GM06990 (cell line): ENCODE data around the gene LIMA1.

Source experiments
- DNase-seq: peaks from one replicate; pipeline ENCODE4 v3.0.0-alpha.2; 2011; ENCODE audit not compliant: insufficient read length; ENCODE audit errors: extremely low read depth
- H3K27me3 ChIP-seq: replicated peaks from 2 replicates; pipeline ENCODE4 v1.6.0; 2011; ENCODE audit warnings: low read length; ENCODE audit not compliant: control insufficient read depth, insufficient read depth
- H3K36me3 ChIP-seq: 2 replicates; pipeline ENCODE4 v1.5.1; 2011; ENCODE audit warnings: low read length; ENCODE audit not compliant: control insufficient read depth, insufficient read depth
- H3K4me3 ChIP-seq: replicated peaks from 2 replicates; pipeline ENCODE4 v1.5.1; 2011; ENCODE audit warnings: low read depth, mild to moderate bottlenecking, control low read depth, low read length
- CTCF ChIP-seq: IDR thresholded peaks from 2 replicates; pipeline ENCODE4 v1.5.1; 2011; ENCODE audit warnings: low read length, control low read depth, mild to moderate bottlenecking, inconsistent platforms; ENCODE audit not compliant: insufficient read depth, poor library complexity, severe bottlenecking

Gene LIMA1

GRCh38 chr12:50240096-50240791 lies 43.1 kb downstream of the LIMA1 start:
- Histone ChIP-seq H3K4me3 (no peak overlapping the region), H3K27me3 (no peaks in the 10 kb centered on the region), H3K36me3 (no peaks in the 10 kb centered on the region)
- no peak for DNase-seq
- TF ChIP-seq CTCF: no peak

- no peak for DNase-seq
- H3K4me3 ChIP-seq: no peak overlapping the region
- H3K27me3 ChIP-seq: no peaks in the 10 kb centered on the region
- no peaks in the 10 kb centered on the region for H3K36me3 ChIP-seq
- no peak for TF ChIP-seq CTCF
Observed at GRCh38 chr12:50239355-50239891, 43.9 kb downstream of the LIMA1 start.

GRCh38 chr12:50234347-50234746 lies 49.0 kb downstream of the LIMA1 start:
- no peak for TF ChIP-seq CTCF
- Histone ChIP-seq H3K4me3 (no peak overlapping the region), H3K27me3 (no peaks in the 10 kb centered on the region), H3K36me3 (no peaks in the 10 kb centered on the region)
- DNase-seq: no peak

GRCh38 chr12:50232771-50233209 lies 50.5 kb downstream of the LIMA1 start:
- H3K4me3 ChIP-seq: no peak overlapping the region
- no peaks in the 10 kb centered on the region for H3K27me3 ChIP-seq
- no peak for DNase-seq
- no peak for TF ChIP-seq CTCF
- H3K36me3 ChIP-seq: no peaks in the 10 kb centered on the region

- no peak for DNase-seq
- TF ChIP-seq CTCF: no peak
- Histone ChIP-seq H3K27me3 (no peaks in the 10 kb centered on the region), H3K36me3 (no peaks in the 10 kb centered on the region), H3K4me3 (no peak overlapping the region)
Observed at GRCh38 chr12:50232206-50232605, 51.1 kb downstream of the LIMA1 start.
